Liver (tissue), 9 donors: Measurements from ENCODE around the gene LBHD1. TPM values are rescaled to one million over a fixed set of nuclear protein-coding genes. Genes with fewer than 3 reads are reported as not detected.
A peak's percentile ranks its signal among the peaks of the same experiment; 100 is the strongest.

Source experiments
- DNase-seq: peaks from one replicate; pipeline ENCODE4 v3.0.0-alpha.2; 2017; ENCODE audit warnings: low spot score
- H3K27ac ChIP-seq, 2 donors: one replicate each; pipeline ENCODE4 v1.7.0; 2013; ENCODE audit warnings: inconsistent platforms in 2 of 2, low read length in 2 of 2, control low read depth in 1 of 2, low read depth in 1 of 2, mild to moderate bottlenecking in 1 of 2
- H3K27me3 ChIP-seq, 4 donors: one replicate each; pipeline versions ENCODE4 v1.6.1 to v1.7.0; 2013; ENCODE audit warnings: low read length in 3 of 4, inconsistent platforms in 1 of 4, mild to moderate bottlenecking in 1 of 4, moderate library complexity in 1 of 4; ENCODE audit not compliant: control insufficient read depth in 4 of 4, insufficient read depth in 4 of 4
- H3K36me3 ChIP-seq, 4 donors: one replicate each; pipeline versions ENCODE4 v1.6.1 to v1.7.0; 2013; ENCODE audit warnings: low read length in 3 of 4, mild to moderate bottlenecking in 3 of 4, low read depth in 1 of 4, moderate library complexity in 1 of 4; ENCODE audit not compliant: control insufficient read depth in 4 of 4, insufficient read depth in 3 of 4
- H3K4me1 ChIP-seq, 4 donors: one replicate each; pipeline versions ENCODE4 v1.6.1 to v1.7.0; 2013; ENCODE audit warnings: low read length in 3 of 4, mild to moderate bottlenecking in 3 of 4, moderate library complexity in 1 of 4; ENCODE audit not compliant: control insufficient read depth in 4 of 4, insufficient read depth in 4 of 4
- H3K4me3 ChIP-seq, 3 donors: one replicate each; pipeline versions ENCODE4 v1.6.1 to v1.7.0; 2013; ENCODE audit warnings: low read length in 3 of 3, control low read depth in 1 of 3, low read depth in 1 of 3, mild to moderate bottlenecking in 1 of 3
- H3K9ac ChIP-seq, 2 donors: one replicate each; pipeline ENCODE4 v1.7.0; 2013; ENCODE audit warnings: low read length in 2 of 2, mild to moderate bottlenecking in 2 of 2, moderate library complexity in 2 of 2, control low read depth in 1 of 2, low read depth in 1 of 2
- H3K9me3 ChIP-seq, 4 donors: one replicate each; pipeline versions ENCODE4 v1.6.1 to v1.7.0; 2013; ENCODE audit warnings: low read length in 3 of 4; ENCODE audit not compliant: control insufficient read depth in 4 of 4
- EGR1 ChIP-seq, 2 donors: IDR thresholded peaks; 2 replicates each; pipeline ENCODE4 v1.6.1; 2016 to 2018; ENCODE audit warnings: antibody characterized with exemption in 2 of 2, low read depth in 2 of 2
- FOXA1 ChIP-seq: IDR thresholded peaks from 2 replicates; pipeline ENCODE4 v1.6.1; 2016; ENCODE audit warnings: antibody characterized with exemption
- FOXA2 ChIP-seq: IDR thresholded peaks from 2 replicates; pipeline ENCODE4 v1.6.1; 2016; ENCODE audit warnings: antibody characterized with exemption
- GABPA ChIP-seq, 2 donors: IDR thresholded peaks in 1 of 2; conservative IDR thresholded peaks in 1 of 2; 2 replicates each; pipeline ENCODE4 v1.6.1; 2016; ENCODE audit warnings: antibody characterized with exemption in 2 of 2, mild to moderate bottlenecking in 1 of 2, moderate library complexity in 1 of 2
- HNF4A ChIP-seq, 2 donors: conservative IDR thresholded peaks; 2 replicates each; pipeline ENCODE4 v1.6.1; 2016; ENCODE audit warnings: antibody characterized with exemption in 2 of 2, mild to moderate bottlenecking in 2 of 2
- HNF4G ChIP-seq: IDR thresholded peaks from 2 replicates; pipeline ENCODE4 v1.6.1; 2016; ENCODE audit warnings: antibody characterized with exemption
- JUND ChIP-seq, 2 donors: IDR thresholded peaks; 2 replicates each; pipeline ENCODE4 v1.6.1; 2016; ENCODE audit warnings: antibody characterized with exemption in 2 of 2
- NR2F2 ChIP-seq: IDR thresholded peaks from 2 replicates; pipeline ENCODE4 v1.6.1; 2016; ENCODE audit warnings: antibody characterized with exemption
- RAD21 ChIP-seq, 2 donors: IDR thresholded peaks; 2 replicates each; pipeline ENCODE4 v1.6.1; 2016; ENCODE audit warnings: antibody characterized with exemption in 2 of 2, mild to moderate bottlenecking in 2 of 2
- RXRA ChIP-seq, 2 donors: IDR thresholded peaks; 2 replicates each; pipeline ENCODE4 v1.6.1; 2017 to 2018; ENCODE audit warnings: antibody characterized with exemption in 2 of 2, mild to moderate bottlenecking in 1 of 2
- SP1 ChIP-seq: IDR thresholded peaks from 2 replicates; pipeline ENCODE4 v1.6.1; 2018; ENCODE audit warnings: antibody characterized with exemption, mild to moderate bottlenecking
- TAF1 ChIP-seq: conservative IDR thresholded peaks from 2 replicates; pipeline ENCODE4 v1.6.1; 2016; ENCODE audit warnings: antibody characterized with exemption, mild to moderate bottlenecking
- YY1 ChIP-seq: IDR thresholded peaks from 2 replicates; pipeline ENCODE4 v1.6.1; 2016; ENCODE audit warnings: antibody characterized with exemption, mild to moderate bottlenecking
- WGBS: extraction: QIAGEN DNeasy Blood & Tissue Kit; methylation state at CpG from one replicate; pipeline ENCODE4 v1.1.7; 2013; 5-methylcytosine and 5-hydroxymethylcytosine counted together
- polyA plus RNA-seq, 2 donors: library from polyadenylated mRNA; stranded (reverse) in 1 of 2; unstranded in 1 of 2; fragments of 200-250 nt in 1 of 2; fragments of >200 nt in 1 of 2; fragmentation: Nextera tagmentation in 1 of 2; extraction: Ambion mirVana in 1 of 2; gene quantifications; one replicate each; pipeline versions ENCODE4 v1.2.1 to v1.2.3, GENCODE V29; 2013 to 2015
- total RNA-seq, 2 donors: library from RNA; depleted of rRNA; stranded (reverse); fragments of >200 nt; gene quantifications; one replicate each; pipeline ENCODE4 v1.2.3, GENCODE V29; 2014
- TF ChIP-seq, protein P1 (sequence below): fragments of 150-350 bp; IDR thresholded peaks from 2 replicates; pipeline ENCODE4 v1.5.1; 2017; ENCODE audit warnings: improper control_type of control experiment, low read depth, low read length; ENCODE audit not compliant: missing input control
- TF ChIP-seq, protein P2 (sequence below): IDR thresholded peaks from 2 replicates; pipeline ENCODE4 v1.6.1; 2016; ENCODE audit warnings: antibody characterized with exemption
- TF ChIP-seq, protein P3 (sequence below): IDR thresholded peaks from 2 replicates; pipeline ENCODE4 v1.6.1; 2016; ENCODE audit warnings: antibody characterized with exemption
- TF ChIP-seq, protein P4 (sequence below): IDR thresholded peaks from 2 replicates; pipeline ENCODE4 v1.6.1; 2016; ENCODE audit warnings: antibody characterized with exemption, mild to moderate bottlenecking
- TF ChIP-seq, protein P5 (sequence below): IDR thresholded peaks from 2 replicates; pipeline ENCODE4 v1.6.1; 2016; ENCODE audit warnings: antibody characterized with exemption
- donor health status: healthy.
- donor health status: healthy.
- donor health status: healthy.
- donor health status: healthy.
- donor health status: healthy.

LBHD1 gene
- total and polyA plus RNA-seq, 4 donors, result 1.6 to 4.4 (median 3.4) TPM

DNA sequence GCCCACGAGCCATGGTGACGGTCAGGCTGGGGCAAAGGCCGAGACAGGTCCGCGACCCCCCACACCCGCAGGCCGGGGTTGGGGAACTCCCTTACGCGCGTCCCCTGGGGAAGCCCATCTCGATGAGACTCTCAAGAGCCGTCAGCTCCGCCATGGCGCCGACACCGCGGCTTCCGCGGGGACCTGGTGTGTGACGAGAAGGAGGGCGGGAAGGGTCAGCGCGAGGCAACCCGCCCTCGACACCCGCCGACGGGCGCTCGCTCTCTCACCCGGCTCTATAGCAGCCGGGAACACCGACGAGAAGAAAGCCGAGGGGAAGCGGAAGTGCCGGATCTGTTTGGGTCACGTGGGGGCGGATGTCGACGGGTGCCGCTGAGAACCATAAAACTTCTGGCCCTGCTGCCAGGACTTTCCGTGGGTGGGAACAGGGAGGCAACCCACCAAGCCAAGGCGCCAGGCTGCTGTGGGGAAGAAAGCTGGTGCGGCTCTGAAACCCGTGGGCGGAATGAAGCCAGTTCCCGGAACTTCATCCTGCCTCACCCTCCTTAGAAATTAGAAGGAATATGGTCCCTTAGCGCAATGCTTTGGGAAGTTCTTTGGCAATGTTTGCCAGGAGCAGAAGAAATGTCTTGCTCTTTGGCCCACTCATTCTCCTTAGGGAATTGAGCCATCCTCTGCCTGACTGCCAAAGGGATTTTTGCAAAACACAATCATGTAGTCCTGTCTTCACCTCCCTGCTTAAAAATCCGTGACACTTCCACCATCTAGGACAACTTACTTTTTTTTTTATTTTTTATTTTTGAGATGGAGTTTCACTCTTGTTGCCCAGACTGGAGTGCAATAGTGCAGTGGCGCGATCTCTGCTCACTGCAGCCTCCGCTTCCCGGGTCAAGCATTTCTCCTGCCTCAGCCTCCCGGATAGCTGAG lies 7.0 kb upstream of the LBHD1 start, which contains the start of gene UBXN1:
Gene UBXN1 (minus strand): TSS at position 304 of the 927 bp plus-strand sequence. CDS start 150 bp downstream, at position 154.
- Histone ChIP-seq H3K9ac (peak within 1 kb of the TSS; percentile 53 to 91), H3K27ac (peak within 1 kb of the TSS; percentile 64 to 81), H3K27me3 (no peaks in the 10 kb centered on the region), H3K9me3 (no peaks in the 10 kb centered on the region), H3K4me1 (peaks cover 0 to 36% (median 30%) of the 10 kb centered on the region in 4 donors), H3K4me3 (peak within 1 kb of the TSS; percentile 87 to 96 (median 90)), H3K36me3 (peaks cover 0 to 5% (median 2%) of the 10 kb centered on the region in 4 donors)
- peak; percentile 87 for DNase-seq
- no peak for TF ChIP-seq FOXA1
- TF ChIP-seq HNF4G, result no peak
- peak; percentile 29 to 50 for TF ChIP-seq RAD21 (IDR thresholded peaks at IDR 0.05)
- no peak for TF ChIP-seq FOXA2
- TF ChIP-seq, protein P1, sequence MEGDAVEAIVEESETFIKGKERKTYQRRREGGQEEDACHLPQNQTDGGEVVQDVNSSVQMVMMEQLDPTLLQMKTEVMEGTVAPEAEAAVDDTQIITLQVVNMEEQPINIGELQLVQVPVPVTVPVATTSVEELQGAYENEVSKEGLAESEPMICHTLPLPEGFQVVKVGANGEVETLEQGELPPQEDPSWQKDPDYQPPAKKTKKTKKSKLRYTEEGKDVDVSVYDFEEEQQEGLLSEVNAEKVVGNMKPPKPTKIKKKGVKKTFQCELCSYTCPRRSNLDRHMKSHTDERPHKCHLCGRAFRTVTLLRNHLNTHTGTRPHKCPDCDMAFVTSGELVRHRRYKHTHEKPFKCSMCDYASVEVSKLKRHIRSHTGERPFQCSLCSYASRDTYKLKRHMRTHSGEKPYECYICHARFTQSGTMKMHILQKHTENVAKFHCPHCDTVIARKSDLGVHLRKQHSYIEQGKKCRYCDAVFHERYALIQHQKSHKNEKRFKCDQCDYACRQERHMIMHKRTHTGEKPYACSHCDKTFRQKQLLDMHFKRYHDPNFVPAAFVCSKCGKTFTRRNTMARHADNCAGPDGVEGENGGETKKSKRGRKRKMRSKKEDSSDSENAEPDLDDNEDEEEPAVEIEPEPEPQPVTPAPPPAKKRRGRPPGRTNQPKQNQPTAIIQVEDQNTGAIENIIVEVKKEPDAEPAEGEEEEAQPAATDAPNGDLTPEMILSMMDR, result no peak
- peak; percentile 14 for TF ChIP-seq NR2F2
- no peak for TF ChIP-seq TAF1
- TF ChIP-seq HNF4A (conservative IDR thresholded peaks at IDR 0.05), result peak in 1 of 2 donors; percentile 4
- TF ChIP-seq, protein P2, sequence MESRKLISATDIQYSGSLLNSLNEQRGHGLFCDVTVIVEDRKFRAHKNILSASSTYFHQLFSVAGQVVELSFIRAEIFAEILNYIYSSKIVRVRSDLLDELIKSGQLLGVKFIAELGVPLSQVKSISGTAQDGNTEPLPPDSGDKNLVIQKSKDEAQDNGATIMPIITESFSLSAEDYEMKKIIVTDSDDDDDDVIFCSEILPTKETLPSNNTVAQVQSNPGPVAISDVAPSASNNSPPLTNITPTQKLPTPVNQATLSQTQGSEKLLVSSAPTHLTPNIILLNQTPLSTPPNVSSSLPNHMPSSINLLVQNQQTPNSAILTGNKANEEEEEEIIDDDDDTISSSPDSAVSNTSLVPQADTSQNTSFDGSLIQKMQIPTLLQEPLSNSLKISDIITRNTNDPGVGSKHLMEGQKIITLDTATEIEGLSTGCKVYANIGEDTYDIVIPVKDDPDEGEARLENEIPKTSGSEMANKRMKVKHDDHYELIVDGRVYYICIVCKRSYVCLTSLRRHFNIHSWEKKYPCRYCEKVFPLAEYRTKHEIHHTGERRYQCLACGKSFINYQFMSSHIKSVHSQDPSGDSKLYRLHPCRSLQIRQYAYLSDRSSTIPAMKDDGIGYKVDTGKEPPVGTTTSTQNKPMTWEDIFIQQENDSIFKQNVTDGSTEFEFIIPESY, result peak; percentile 94
- peak; percentile 65 for TF ChIP-seq SP1
- TF ChIP-seq JUND (IDR thresholded peaks at IDR 0.05), result no peak
- TF ChIP-seq GABPA (IDR thresholded peaks at IDR 0.05 in 1 of 2, conservative IDR thresholded peaks at IDR 0.05 in 1 of 2), result peak; percentile 75 to 97
- TF ChIP-seq RXRA (IDR thresholded peaks at IDR 0.05), result peak; percentile 49 to 64
- peak; percentile 68 to 87 for TF ChIP-seq EGR1 (IDR thresholded peaks at IDR 0.05; ENCODE audit: low read depth in 2 of 2)
- TF ChIP-seq, protein P3, sequence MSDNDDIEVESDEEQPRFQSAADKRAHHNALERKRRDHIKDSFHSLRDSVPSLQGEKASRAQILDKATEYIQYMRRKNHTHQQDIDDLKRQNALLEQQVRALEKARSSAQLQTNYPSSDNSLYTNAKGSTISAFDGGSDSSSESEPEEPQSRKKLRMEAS, result peak; percentile 79
- TF ChIP-seq, protein P4, sequence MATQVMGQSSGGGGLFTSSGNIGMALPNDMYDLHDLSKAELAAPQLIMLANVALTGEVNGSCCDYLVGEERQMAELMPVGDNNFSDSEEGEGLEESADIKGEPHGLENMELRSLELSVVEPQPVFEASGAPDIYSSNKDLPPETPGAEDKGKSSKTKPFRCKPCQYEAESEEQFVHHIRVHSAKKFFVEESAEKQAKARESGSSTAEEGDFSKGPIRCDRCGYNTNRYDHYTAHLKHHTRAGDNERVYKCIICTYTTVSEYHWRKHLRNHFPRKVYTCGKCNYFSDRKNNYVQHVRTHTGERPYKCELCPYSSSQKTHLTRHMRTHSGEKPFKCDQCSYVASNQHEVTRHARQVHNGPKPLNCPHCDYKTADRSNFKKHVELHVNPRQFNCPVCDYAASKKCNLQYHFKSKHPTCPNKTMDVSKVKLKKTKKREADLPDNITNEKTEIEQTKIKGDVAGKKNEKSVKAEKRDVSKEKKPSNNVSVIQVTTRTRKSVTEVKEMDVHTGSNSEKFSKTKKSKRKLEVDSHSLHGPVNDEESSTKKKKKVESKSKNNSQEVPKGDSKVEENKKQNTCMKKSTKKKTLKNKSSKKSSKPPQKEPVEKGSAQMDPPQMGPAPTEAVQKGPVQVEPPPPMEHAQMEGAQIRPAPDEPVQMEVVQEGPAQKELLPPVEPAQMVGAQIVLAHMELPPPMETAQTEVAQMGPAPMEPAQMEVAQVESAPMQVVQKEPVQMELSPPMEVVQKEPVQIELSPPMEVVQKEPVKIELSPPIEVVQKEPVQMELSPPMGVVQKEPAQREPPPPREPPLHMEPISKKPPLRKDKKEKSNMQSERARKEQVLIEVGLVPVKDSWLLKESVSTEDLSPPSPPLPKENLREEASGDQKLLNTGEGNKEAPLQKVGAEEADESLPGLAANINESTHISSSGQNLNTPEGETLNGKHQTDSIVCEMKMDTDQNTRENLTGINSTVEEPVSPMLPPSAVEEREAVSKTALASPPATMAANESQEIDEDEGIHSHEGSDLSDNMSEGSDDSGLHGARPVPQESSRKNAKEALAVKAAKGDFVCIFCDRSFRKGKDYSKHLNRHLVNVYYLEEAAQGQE, result peak; percentile 52
- peak; percentile 87 for TF ChIP-seq YY1
- TF ChIP-seq, protein P5, sequence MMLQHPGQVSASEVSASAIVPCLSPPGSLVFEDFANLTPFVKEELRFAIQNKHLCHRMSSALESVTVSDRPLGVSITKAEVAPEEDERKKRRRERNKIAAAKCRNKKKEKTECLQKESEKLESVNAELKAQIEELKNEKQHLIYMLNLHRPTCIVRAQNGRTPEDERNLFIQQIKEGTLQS, result no peak
- WGBS, result 8% methylated on average over 55 of the region's 55 CpGs
